Neural crest cell (in vitro differentiated cells): Measurements from ENCODE around the gene NXPE1. TPM values are rescaled to one million over a fixed set of nuclear protein-coding genes. Genes with fewer than 3 reads are reported as not detected.

Experiments
- DNase-seq: peaks from one replicate; pipeline ENCODE4 v3.0.0; 2021; ENCODE audit warnings: low read depth, mixed read lengths, low spot score
- H3K27ac Mint-ChIP-seq: one replicate; pipeline ENCODE4 v1.8.0; 2021; ENCODE audit warnings: mild to moderate bottlenecking, mixed read lengths; ENCODE audit not compliant: unreplicated experiment
- H3K27me3 Mint-ChIP-seq: 2 replicates; pipeline ENCODE4 v1.8.0; 2021; ENCODE audit warnings: low read depth, mild to moderate bottlenecking, mixed read lengths
- H3K36me3 Mint-ChIP-seq: 2 replicates; pipeline ENCODE4 v1.8.0; 2021; ENCODE audit warnings: low read depth, mild to moderate bottlenecking, mixed read lengths
- H3K4me1 Mint-ChIP-seq: 2 replicates; pipeline ENCODE4 v1.8.0; 2021; ENCODE audit warnings: mixed read lengths
- H3K4me3 Mint-ChIP-seq: one replicate; pipeline ENCODE4 v1.8.0; 2021; ENCODE audit warnings: mild to moderate bottlenecking, mixed read lengths
- H3K9me3 Mint-ChIP-seq: 2 replicates; pipeline ENCODE4 v1.8.0; 2021; ENCODE audit warnings: mixed read lengths
- CTCF ChIP-seq: fragments of 200-600 bp; sonication (generic); conservative IDR thresholded peaks from 2 replicates; pipeline ENCODE4 v1.5.0; 2021; ENCODE audit warnings: antibody characterized with exemption, mild to moderate bottlenecking
- total RNA-seq: library from RNA; stranded (reverse); gene quantifications from 2 replicates; pipeline ENCODE4 v1.2.1, GENCODE V29; 2021

NXPE1 gene
- total RNA-seq, 1 donor from 2014 or later = not detected

GRCh38 chr11:114569801-114570200, 10.1 kb upstream of the NXPE1 start:
- no peaks in the 10 kb centered on the region for H3K36me3 Mint-ChIP-seq
- H3K27me3 Mint-ChIP-seq = peaks cover 7% of the 10 kb centered on the region
- DNase-seq = no peak
- H3K27ac Mint-ChIP-seq = no peak overlapping the region
- no peak overlapping the region for H3K4me3 Mint-ChIP-seq
- peaks cover 5% of the 10 kb centered on the region for H3K4me1 Mint-ChIP-seq
- peaks cover 3% of the 10 kb centered on the region for H3K9me3 Mint-ChIP-seq
- TF ChIP-seq CTCF = no peak

GRCh38 chr11:114566276-114566675, 6.6 kb upstream of the NXPE1 start:
- H3K4me1 Mint-ChIP-seq = peaks cover 5% of the 10 kb centered on the region
- H3K27ac Mint-ChIP-seq = no peak overlapping the region
- no peaks in the 10 kb centered on the region for H3K27me3 Mint-ChIP-seq

GRCh38 chr11:114564831-114565230, 5.2 kb upstream of the NXPE1 start:
- Mint-ChIP-seq H3K4me3 (no peak overlapping the region), H3K36me3 (no peaks in the 10 kb centered on the region), H3K4me1 (peaks cover 5% of the 10 kb centered on the region), H3K27ac (no peak overlapping the region), H3K9me3 (no peaks in the 10 kb centered on the region), H3K27me3 (no peaks in the 10 kb centered on the region)
- no peak for DNase-seq
- TF ChIP-seq CTCF = no peak

More at GRCh38 chr11:114566276-114566675, 6.6 kb upstream of the NXPE1 start:
- DNase-seq = no peak
- H3K4me3 Mint-ChIP-seq = no peak overlapping the region
- no peak for TF ChIP-seq CTCF
- no peaks in the 10 kb centered on the region for H3K9me3 Mint-ChIP-seq
- H3K36me3 Mint-ChIP-seq = no peaks in the 10 kb centered on the region

- Mint-ChIP-seq H3K4me1 (peaks cover 5% of the 10 kb centered on the region), H3K27ac (no peak overlapping the region), H3K36me3 (no peaks in the 10 kb centered on the region), H3K4me3 (no peak overlapping the region), H3K9me3 (no peaks in the 10 kb centered on the region), H3K27me3 (no peaks in the 10 kb centered on the region)
- DNase-seq = no peak
- TF ChIP-seq CTCF = no peak
Measured at GRCh38 chr11:114563077-114563476, 3.4 kb upstream of the NXPE1 start.

- Mint-ChIP-seq H3K4me1 (peaks cover 5% of the 10 kb centered on the region), H3K27me3 (no peaks in the 10 kb centered on the region), H3K27ac (no peak overlapping the region), H3K4me3 (no peak overlapping the region), H3K36me3 (no peaks in the 10 kb centered on the region), H3K9me3 (no peaks in the 10 kb centered on the region)
- no peak for DNase-seq
- no peak for TF ChIP-seq CTCF
Measured at GRCh38 chr11:114562166-114562916, 2.7 kb upstream of the NXPE1 start.
